ENCODE results near the gene RNF166. TPM values are rescaled to one million over a fixed set of nuclear protein-coding genes. Genes with fewer than 3 reads are reported as not detected.

The RNF166 gene
- polyA plus RNA-seq, 6 donors from 2014 or later = 28.0 to 42.5 (median 33.0) TPM

- peaks cover 0 to 8% (median 0%) of the 10 kb centered on the region in 3 donors for H3K4me1 Mint-ChIP-seq
These were observed 18.8 kb upstream of the RNF166 start for GRCh38 chr16:88724855-88725555.

GRCh38 chr16:88723911-88724310 is 17.7 kb upstream of the RNF166 start:
- Mint-ChIP-seq H3K4me1 (peaks cover 0 to 8% (median 0%) of the 10 kb centered on the region in 3 donors), H3K27me3 (no peaks in the 10 kb centered on the region), H3K9me3 (no peaks in the 10 kb centered on the region), H3K27ac (no peak overlapping the region), H3K36me3 (no peaks in the 10 kb centered on the region), H3K4me3 (no peak overlapping the region)
- ATAC-seq (ENCODE audit: low read depth in 2 of 2) (no peak), DNase-seq (no peak)

More at GRCh38 chr16:88724855-88725555, 18.8 kb upstream of the RNF166 start:
- ATAC-seq (ENCODE audit: low read depth in 2 of 2) (no peak), DNase-seq (no peak)
- Mint-ChIP-seq H3K27ac (no peak overlapping the region), H3K9me3 (no peaks in the 10 kb centered on the region), H3K36me3 (no peaks in the 10 kb centered on the region), H3K4me3 (no peak overlapping the region), H3K27me3 (no peaks in the 10 kb centered on the region)

- no peaks in the 10 kb centered on the region for H3K9me3 Mint-ChIP-seq
- ATAC-seq (ENCODE audit: low read depth in 2 of 2) = no peak
- H3K4me3 Mint-ChIP-seq = no peak overlapping the region
- H3K27ac Mint-ChIP-seq = no peak overlapping the region
- no peaks in the 10 kb centered on the region for H3K27me3 Mint-ChIP-seq
- H3K4me1 Mint-ChIP-seq = peaks cover 0 to 8% (median 0%) of the 10 kb centered on the region in 3 donors
- no peaks in the 10 kb centered on the region for H3K36me3 Mint-ChIP-seq
- no peak for DNase-seq
These were observed 17.3 kb upstream of the RNF166 start for GRCh38 chr16:88723507-88723887.

DNA sequence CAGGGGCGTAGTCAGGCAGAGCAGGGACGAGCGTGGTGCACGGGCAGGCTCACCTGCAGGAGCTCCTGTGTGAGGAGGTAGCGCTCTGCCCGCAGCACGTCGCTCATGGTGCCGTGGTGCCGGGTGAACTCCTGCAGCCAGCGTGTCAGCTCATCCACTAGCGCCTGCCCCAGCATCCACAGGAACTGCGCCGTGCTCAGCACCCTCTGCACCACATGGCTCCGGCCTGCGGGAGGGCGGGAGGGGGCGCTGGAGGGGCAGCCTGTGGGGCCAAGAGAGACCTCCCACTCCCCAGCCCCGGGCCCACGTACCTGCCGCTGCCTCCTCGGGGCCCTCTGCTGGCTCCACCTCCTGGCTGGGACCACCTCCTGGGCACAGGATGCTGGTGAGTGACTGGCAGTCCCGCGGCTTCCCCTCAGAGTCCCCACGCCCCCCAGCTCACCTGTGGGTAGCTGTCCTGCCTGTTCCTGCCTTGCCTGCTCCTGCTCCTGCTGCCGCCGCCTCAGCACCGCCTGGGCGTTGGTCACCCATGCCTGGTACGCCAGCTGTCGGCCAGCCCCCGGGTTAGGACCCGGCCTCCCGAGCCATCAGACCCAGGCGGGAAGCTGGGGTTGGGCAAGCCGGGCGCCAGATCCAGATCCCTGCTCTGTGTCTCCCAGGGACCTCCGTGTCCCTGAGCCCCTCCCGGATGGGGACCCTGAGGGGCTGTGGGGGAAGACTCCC is 16.7 kb upstream of the RNF166 start:
- no peaks in the 10 kb centered on the region for H3K36me3 Mint-ChIP-seq
- DNase-seq = no peak
- H3K27me3 Mint-ChIP-seq = no peaks in the 10 kb centered on the region
- peaks cover 0 to 8% (median 0%) of the 10 kb centered on the region in 3 donors for H3K4me1 Mint-ChIP-seq
- H3K27ac Mint-ChIP-seq = no peak overlapping the region
- no peak for ATAC-seq (ENCODE audit: low read depth in 2 of 2)
- no peak overlapping the region for H3K4me3 Mint-ChIP-seq
- no peaks in the 10 kb centered on the region for H3K9me3 Mint-ChIP-seq

DNA sequence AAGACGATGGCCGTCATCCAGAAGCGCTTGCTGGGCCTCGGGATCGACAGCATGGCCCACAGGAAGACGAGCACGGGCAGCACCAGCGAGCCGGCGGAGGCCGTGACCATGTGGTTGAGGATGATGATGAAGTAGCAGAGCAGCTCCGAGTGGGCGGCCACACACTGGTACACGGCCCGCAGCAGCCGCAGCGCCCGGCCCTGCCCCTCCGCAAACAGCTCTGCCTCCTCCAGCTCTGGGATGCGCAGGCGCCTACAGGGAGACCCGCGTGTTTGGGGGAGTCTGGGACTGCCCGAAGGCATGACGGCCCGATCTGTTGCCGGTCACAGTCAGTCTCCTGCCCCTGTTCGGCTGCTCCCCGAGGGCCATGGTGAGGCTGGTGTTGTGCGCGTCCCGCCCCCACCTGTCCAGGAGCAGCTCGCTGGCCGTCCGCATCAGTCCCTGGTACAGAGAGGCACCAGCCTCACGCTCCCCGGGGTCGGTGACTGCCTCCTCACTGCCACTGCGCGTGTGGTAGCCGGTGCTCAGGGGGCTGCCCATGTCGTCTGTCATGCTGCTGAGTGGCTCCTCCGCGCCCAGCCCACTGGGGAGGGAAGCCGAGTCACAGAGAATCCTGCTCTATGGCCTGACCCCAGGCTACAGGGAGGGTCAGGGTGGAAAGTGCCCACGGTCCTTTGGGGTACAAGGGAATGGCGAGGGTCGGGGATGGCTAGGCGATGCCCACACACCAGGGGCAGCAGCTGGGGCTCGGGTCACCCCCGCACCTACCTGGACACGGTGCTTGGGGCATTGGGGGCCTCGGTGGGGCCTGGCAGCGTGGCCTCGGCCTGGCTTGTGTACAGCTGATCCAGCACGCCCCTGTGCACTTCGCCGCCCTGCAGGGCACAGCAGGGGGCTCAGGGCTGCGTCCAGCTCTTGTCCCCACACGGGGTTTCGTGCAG is 15.9 kb upstream of the RNF166 start:
- peaks cover 0 to 6% of the 10 kb centered on the region in 2 donors for H3K36me3 Mint-ChIP-seq
- H3K4me3 Mint-ChIP-seq = no peak overlapping the region
- no peak overlapping the region for H3K27ac Mint-ChIP-seq
- DNase-seq (no peak), ATAC-seq (ENCODE audit: low read depth in 2 of 2) (no peak)
- H3K9me3 Mint-ChIP-seq = no peaks in the 10 kb centered on the region
- H3K4me1 Mint-ChIP-seq = peaks cover 0 to 8% (median 0%) of the 10 kb centered on the region in 3 donors
- H3K27me3 Mint-ChIP-seq = no peaks in the 10 kb centered on the region

- Mint-ChIP-seq H3K4me1 (peaks cover 0 to 8% (median 0%) of the 10 kb centered on the region in 3 donors), H3K27ac (no peak overlapping the region), H3K9me3 (no peaks in the 10 kb centered on the region), H3K27me3 (no peaks in the 10 kb centered on the region), H3K4me3 (no peak overlapping the region), H3K36me3 (peaks cover 0 to 7% of the 10 kb centered on the region in 2 donors)
- DNase-seq = no peak
- no peak for ATAC-seq (ENCODE audit: low read depth in 2 of 2)
These were observed 15.0 kb upstream of the RNF166 start for GRCh38 chr16:88721236-88721635.

DNA sequence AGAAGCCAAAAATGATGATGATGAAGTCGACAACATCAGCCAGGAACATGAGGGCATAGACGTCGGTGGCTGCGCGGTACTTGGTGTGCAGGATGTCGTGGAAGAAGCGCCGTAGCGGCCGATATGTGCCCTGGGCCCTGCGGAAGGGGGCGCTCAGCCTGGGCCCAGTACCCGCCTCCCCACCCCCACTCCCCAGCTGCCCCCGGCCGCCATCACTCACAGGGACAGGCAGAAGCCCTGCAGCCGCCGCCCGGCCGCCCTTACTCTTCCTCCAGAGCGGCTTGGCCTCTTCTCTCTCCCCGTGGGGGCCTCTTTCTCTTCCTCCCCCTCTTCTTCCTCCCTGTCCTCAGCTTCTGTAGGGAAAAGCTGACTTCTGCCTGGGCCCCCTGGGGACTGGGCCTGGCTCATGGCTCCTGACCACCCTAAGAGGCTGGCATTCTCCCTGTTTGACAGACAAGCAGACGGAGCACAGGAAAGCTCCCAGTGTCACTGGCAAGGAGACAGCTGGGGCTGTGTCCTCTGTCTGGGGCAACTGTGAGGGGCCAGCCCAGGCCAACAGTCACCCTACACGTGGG is 14.3 kb upstream of the RNF166 start:
- H3K9me3 Mint-ChIP-seq = no peaks in the 10 kb centered on the region
- peaks cover 0 to 7% of the 10 kb centered on the region in 2 donors for H3K36me3 Mint-ChIP-seq
- DNase-seq = no peak
- no peak for ATAC-seq (ENCODE audit: low read depth in 2 of 2)
- H3K4me1 Mint-ChIP-seq = peaks cover 0 to 8% (median 0%) of the 10 kb centered on the region in 3 donors
- H3K27ac Mint-ChIP-seq = peak overlapping the region in 1 of 6 donors; percentile 85
- H3K4me3 Mint-ChIP-seq = no peak overlapping the region
- H3K27me3 Mint-ChIP-seq = no peaks in the 10 kb centered on the region

GRCh38 chr16:88719933-88720296 is 13.7 kb upstream of the RNF166 start:
- DNase-seq = no peak
- ATAC-seq (ENCODE audit: low read depth in 2 of 2) = no peak
- no peak overlapping the region for H3K4me3 Mint-ChIP-seq
- no peaks in the 10 kb centered on the region for H3K9me3 Mint-ChIP-seq
- no peak overlapping the region for H3K27ac Mint-ChIP-seq
- no peaks in the 10 kb centered on the region for H3K27me3 Mint-ChIP-seq
- H3K4me1 Mint-ChIP-seq = peaks cover 0 to 8% (median 0%) of the 10 kb centered on the region in 3 donors
- peaks cover 0 to 7% of the 10 kb centered on the region in 2 donors for H3K36me3 Mint-ChIP-seq

DNA sequence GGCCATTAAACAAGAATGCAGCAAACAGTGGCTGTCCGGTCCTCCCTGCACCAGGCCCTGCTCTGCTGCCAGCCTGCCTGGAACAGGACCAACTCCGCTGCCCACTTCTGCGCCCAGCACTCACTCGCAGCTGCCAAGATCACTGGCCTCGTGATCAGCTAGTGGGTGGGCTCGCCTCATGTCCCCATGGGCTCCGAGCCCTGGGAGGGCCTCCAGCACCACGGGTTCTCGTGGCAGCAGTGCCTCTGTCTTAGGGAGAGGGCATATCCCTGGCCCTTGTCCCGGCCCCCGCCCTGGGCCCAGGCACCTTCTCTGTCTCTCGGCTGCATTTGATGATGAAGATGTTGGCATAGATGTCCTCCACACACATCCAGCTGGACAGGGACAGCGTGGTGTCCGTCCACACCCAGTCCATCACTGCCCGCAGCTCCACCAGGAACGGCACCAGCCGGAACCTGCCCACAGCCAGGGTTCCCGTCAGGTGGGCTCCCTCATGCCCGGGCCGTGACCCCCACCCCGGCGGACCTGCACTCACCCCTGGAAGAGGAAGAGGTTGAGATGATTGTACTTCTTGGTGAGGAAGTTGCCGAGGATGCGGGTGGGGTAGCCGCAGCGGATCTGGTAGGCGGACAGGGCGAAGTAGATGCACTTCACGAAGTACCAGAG is 13.2 kb upstream of the RNF166 start:
- H3K36me3 Mint-ChIP-seq = peaks cover 0 to 7% of the 10 kb centered on the region in 2 donors
- no peak for ATAC-seq (ENCODE audit: low read depth in 2 of 2)
- DNase-seq = no peak
- H3K4me3 Mint-ChIP-seq = no peak overlapping the region
- H3K9me3 Mint-ChIP-seq = no peaks in the 10 kb centered on the region
- H3K4me1 Mint-ChIP-seq = peaks cover 0 to 8% (median 0%) of the 10 kb centered on the region in 3 donors
- H3K27ac Mint-ChIP-seq = peak overlapping the region in 1 of 6 donors; percentile 30
- H3K27me3 Mint-ChIP-seq = no peaks in the 10 kb centered on the region

- Mint-ChIP-seq H3K4me3 (no peak overlapping the region), H3K27ac (peak overlapping the region in 1 of 6 donors; percentile 48), H3K9me3 (no peaks in the 10 kb centered on the region), H3K36me3 (peaks cover 0 to 7% of the 10 kb centered on the region in 2 donors), H3K4me1 (peaks cover 0 to 8% (median 0%) of the 10 kb centered on the region in 3 donors), H3K27me3 (no peaks in the 10 kb centered on the region)
- ATAC-seq (ENCODE audit: low read depth in 2 of 2) = no peak
- no peak for DNase-seq
These were observed 12.0 kb upstream of the RNF166 start for GRCh38 chr16:88718178-88718577.

DNA sequence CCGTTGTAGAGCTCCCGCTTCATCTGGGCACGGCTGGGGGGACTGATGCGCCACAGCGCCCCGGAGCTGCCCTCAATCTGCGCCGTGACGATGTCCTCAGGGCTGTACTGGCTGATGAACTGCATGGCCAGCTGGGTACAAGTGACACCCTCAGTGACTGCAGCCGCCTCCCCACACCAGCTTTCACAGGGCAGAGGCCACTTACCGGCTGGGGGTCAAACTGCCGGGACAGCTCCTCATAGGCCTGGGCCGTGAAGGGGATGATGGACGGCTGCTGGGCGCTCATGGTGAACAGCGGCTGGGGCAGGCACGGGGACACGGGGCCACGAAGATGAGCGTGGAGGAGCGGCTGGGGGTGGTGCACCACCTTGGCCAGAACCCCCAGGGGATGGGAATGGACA is 10.4 kb upstream of the RNF166 start:
- Mint-ChIP-seq H3K9me3 (no peaks in the 10 kb centered on the region), H3K27ac (no peak overlapping the region), H3K4me3 (no peak overlapping the region), H3K4me1 (peaks cover 0 to 8% (median 0%) of the 10 kb centered on the region in 3 donors), H3K27me3 (no peaks in the 10 kb centered on the region), H3K36me3 (peaks cover 0 to 7% of the 10 kb centered on the region in 2 donors)
- ATAC-seq (ENCODE audit: low read depth in 2 of 2) (no peak), DNase-seq (no peak)

DNA sequence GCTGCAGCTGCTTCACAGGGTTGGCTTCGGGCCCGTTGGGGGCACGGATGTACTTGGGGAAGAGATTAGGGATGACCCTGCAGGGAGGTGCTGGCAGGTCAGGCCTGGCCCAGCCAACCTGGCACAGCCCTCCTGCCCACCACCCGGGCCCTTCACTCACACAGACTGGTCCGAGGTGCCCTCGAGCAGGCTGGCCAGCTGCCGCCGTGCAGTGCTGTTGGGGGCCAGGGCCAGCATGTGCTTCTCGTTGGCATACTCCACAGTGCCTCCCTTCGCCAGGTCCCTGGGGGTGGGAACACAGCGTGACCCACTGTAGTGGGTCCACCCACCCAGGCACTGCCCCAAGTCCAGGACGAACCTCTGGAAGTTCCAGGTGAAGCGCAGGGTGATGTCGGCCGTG is 10.0 kb upstream of the RNF166 start:
- H3K36me3 Mint-ChIP-seq = peaks cover 0 to 7% of the 10 kb centered on the region in 2 donors
- H3K4me3 Mint-ChIP-seq = no peak overlapping the region
- ATAC-seq (ENCODE audit: low read depth in 2 of 2) (no peak), DNase-seq (no peak)
- H3K4me1 Mint-ChIP-seq = peaks cover 0 to 8% (median 0%) of the 10 kb centered on the region in 3 donors
- H3K9me3 Mint-ChIP-seq = no peaks in the 10 kb centered on the region
- no peaks in the 10 kb centered on the region for H3K27me3 Mint-ChIP-seq
- no peak overlapping the region for H3K27ac Mint-ChIP-seq

Measured in naive B cell (primary cell).